HCT116 (cell line): Measurements from ENCODE around the gene GABPB2. TPM values are rescaled to one million over a fixed set of nuclear protein-coding genes. Genes with fewer than 3 reads are reported as not detected.

Experiments
- ATAC-seq: fragments of 200-7000 bp; cut with Tn5 transposase; 2 replicates; pipeline ENCODE4 v1.9.1; 2020; ENCODE audit warnings: mild to moderate bottlenecking, moderate library complexity
- BruUV-seq: library from RNA; stranded (reverse); fragments of 400-500 nt; replicated peaks from 2 replicates; lab custom pipeline; 2021; lab: Mats Ljungman, UMichigan
- CTCF ChIA-PET: fragments of 300-600 bp; sonication (Branson Sonifier 250); formaldehyde crosslinking; loops from one replicate; lab custom pipeline; 2021; ENCODE audit warnings: antibody characterized with exemption; lab: Charles Lee
- POLR2A ChIA-PET: fragments of 300-600, 350-600 bp; sonication (Branson Sonifier 250); formaldehyde crosslinking; loops from one replicate; lab custom pipeline; 2021; ENCODE audit warnings: antibody characterized with exemption; lab: Charles Lee
- RAD21 ChIA-PET, 2 experiments: fragments of 300-600 bp; sonication (Branson Sonifier 250); formaldehyde crosslinking; loops; one replicate each; lab custom pipeline; 2023; ENCODE audit warnings: low total read pairs in 2 of 2; ENCODE audit not compliant: uncharacterized antibody in 2 of 2, unreplicated experiment in 2 of 2, low non-redundant PET in 1 of 2; lab: Charles Lee
- DNase-seq: peaks from one replicate; pipeline ENCODE4 v3.0.0-alpha.2; 2010; ENCODE audit warnings: low read depth, low spot score
- H2AFZ ChIP-seq: fragments of 200-600 bp; shearing (Covaris generic), sonication (generic); 2 replicates; pipeline ENCODE4 v1.6.1; 2017; ENCODE audit warnings: low read depth, mixed run types, mixed read lengths, antibody characterized with exemption, low read length; ENCODE audit not compliant: poor library complexity, severe bottlenecking
- H3K27ac ChIP-seq: 2 replicates; pipeline ENCODE4 v1.5.1; 2012; ENCODE audit warnings: low read depth, low read length
- H3K27me3 ChIP-seq: fragments of 200-600 bp; sonication (generic); 2 replicates; pipeline ENCODE4 v1.6.1; 2016; ENCODE audit warnings: mixed run types, low read length, mixed read lengths; ENCODE audit not compliant: insufficient read depth
- H3K36me3 ChIP-seq, 2 experiments: fragments of 200-500 bp in 1 of 2; fragments of 200-600 bp in 1 of 2; sonication (Bioruptor generic) in 1 of 2; sonication (generic) in 1 of 2; 2 replicates each; pipeline versions ENCODE4 v1.5.1 to v1.6.1; 2014 to 2016; ENCODE audit warnings: low read length in 2 of 2, inconsistent platforms in 1 of 2, mixed read lengths in 1 of 2, mixed run types in 1 of 2; ENCODE audit not compliant: insufficient read depth in 2 of 2, control insufficient read depth in 1 of 2
- H3K4me1 ChIP-seq, 2 experiments: fragments of 200-600 bp in 1 of 2; sonication (generic) in 1 of 2; 2 replicates each; pipeline versions ENCODE4 v1.5.1 to v1.6.1; 2012 to 2017; ENCODE audit warnings: low read length in 2 of 2, inconsistent platforms in 1 of 2, mild to moderate bottlenecking in 1 of 2, mixed read lengths in 1 of 2, mixed run types in 1 of 2, moderate library complexity in 1 of 2; ENCODE audit not compliant: insufficient read depth in 2 of 2, control insufficient read depth in 1 of 2
- H3K4me2 ChIP-seq: fragments of 200-600 bp; sonication (generic); 2 replicates; pipeline ENCODE4 v1.6.1; 2017; ENCODE audit warnings: mixed run types, low read length, mixed read lengths
- H3K4me3 ChIP-seq, 2 experiments: fragments of 200-600 bp in 1 of 2; sonication (generic) in 1 of 2; replicated peaks in 1 of 2; 2 replicates each; pipeline ENCODE4 v1.5.1; 2011 to 2016; ENCODE audit warnings: low read length in 2 of 2, control low read depth in 1 of 2, low read depth in 1 of 2, mild to moderate bottlenecking in 1 of 2, mixed read lengths in 1 of 2, mixed run types in 1 of 2
- H3K79me2 ChIP-seq: fragments of 200-600 bp; sonication (generic); 2 replicates; pipeline ENCODE4 v1.6.1; 2017; ENCODE audit warnings: mild to moderate bottlenecking, mixed run types, low read length, moderate library complexity, mixed read lengths; ENCODE audit not compliant: insufficient read depth
- H3K9ac ChIP-seq: fragments of 200-600 bp; sonication (generic); 2 replicates; pipeline ENCODE4 v1.6.1; 2016; ENCODE audit warnings: low read length, mixed read lengths
- H3K9me2 ChIP-seq: fragments of 200-600 bp; sonication (generic), shearing (Covaris generic); 2 replicates; pipeline ENCODE4 v1.6.1; 2017; ENCODE audit warnings: mixed run types, mild to moderate bottlenecking, moderate library complexity; ENCODE audit not compliant: insufficient read depth
- H3K9me3 ChIP-seq, 2 experiments: fragments of 200-500 bp in 1 of 2; fragments of 200-600 bp in 1 of 2; sonication (Bioruptor generic) in 1 of 2; sonication (generic) in 1 of 2; 2 replicates each; pipeline ENCODE4 v1.6.1; 2014 to 2017; ENCODE audit warnings: low read length in 2 of 2, mixed read lengths in 2 of 2, inconsistent platforms in 1 of 2, low read depth in 1 of 2, mild to moderate bottlenecking in 1 of 2, mixed run types in 1 of 2, moderate library complexity in 1 of 2; ENCODE audit not compliant: control insufficient read depth in 1 of 2, insufficient read depth in 1 of 2
- H4K20me1 ChIP-seq: fragments of 200-600 bp; sonication (generic), shearing (Covaris generic); 2 replicates; pipeline ENCODE4 v1.6.1; 2017; ENCODE audit warnings: mixed run types, mild to moderate bottlenecking, moderate library complexity; ENCODE audit not compliant: insufficient read depth
- CBX3 ChIP-seq: IDR thresholded peaks from 2 replicates; pipeline ENCODE4 v1.6.1; 2012; ENCODE audit warnings: low read depth
- CEBPB ChIP-seq: IDR thresholded peaks from 2 replicates; pipeline ENCODE4 v1.6.1; 2012; ENCODE audit warnings: low read depth
- EGR1 ChIP-seq: IDR thresholded peaks from 2 replicates; pipeline ENCODE4 v1.6.1; 2012; ENCODE audit warnings: low read depth
- ELF1 ChIP-seq: IDR thresholded peaks from 2 replicates; pipeline ENCODE4 v1.6.1; 2012; ENCODE audit warnings: low read depth, borderline replicate concordance
- EZH2 ChIP-seq: fragments of 200-600 bp; sonication (generic); IDR thresholded peaks from 2 replicates; pipeline ENCODE4 v1.6.1; 2017; ENCODE audit warnings: antibody characterized with exemption, mixed run types
- EZH2phosphoT487 ChIP-seq: fragments of 200-600 bp; IDR thresholded peaks from 2 replicates; pipeline ENCODE4 v1.6.1; 2018; ENCODE audit warnings: antibody characterized with exemption, borderline replicate concordance
- JUND ChIP-seq: IDR thresholded peaks from 2 replicates; pipeline ENCODE4 v1.6.1; 2012
- POLR2A ChIP-seq: IDR thresholded peaks from 2 replicates; pipeline ENCODE4 v1.7.0; 2011; ENCODE audit warnings: borderline replicate concordance; ENCODE audit not compliant: insufficient read depth, insufficient read length; ENCODE audit errors: extremely low read depth
- POLR2AphosphoS5 ChIP-seq: IDR thresholded peaks from 2 replicates; pipeline ENCODE4 v1.6.1; 2011; ENCODE audit warnings: mild to moderate bottlenecking, low read depth, low read length, moderate library complexity
- RAD21 ChIP-seq: IDR thresholded peaks from 2 replicates; pipeline ENCODE4 v1.6.1; 2012; ENCODE audit warnings: low read depth, mild to moderate bottlenecking
- SIN3A ChIP-seq: IDR thresholded peaks from 2 replicates; pipeline ENCODE4 v1.6.1; 2012; ENCODE audit warnings: low read depth
- SP1 ChIP-seq: IDR thresholded peaks from 2 replicates; pipeline ENCODE4 v1.6.1; 2012; ENCODE audit warnings: low read depth
- SRF ChIP-seq: IDR thresholded peaks from 2 replicates; pipeline ENCODE4 v1.6.1; 2012; ENCODE audit warnings: low read depth
- TCF7L2 ChIP-seq: IDR thresholded peaks from 2 replicates; pipeline ENCODE4 v1.7.0; 2011; ENCODE audit warnings: borderline replicate concordance, inconsistent platforms; ENCODE audit not compliant: insufficient read depth, insufficient read length; ENCODE audit errors: extremely low read depth
- YY1 ChIP-seq: IDR thresholded peaks from 2 replicates; pipeline ENCODE4 v1.6.1; 2011; ENCODE audit warnings: low read length, low read depth, moderate library complexity, mild to moderate bottlenecking; ENCODE audit not compliant: insufficient replicate concordance; ENCODE audit errors: extremely low read depth
- ZBTB33 ChIP-seq: IDR thresholded peaks from 2 replicates; pipeline ENCODE4 v1.6.1; 2011; ENCODE audit warnings: mild to moderate bottlenecking, low read length, moderate library complexity; ENCODE audit not compliant: insufficient replicate concordance; ENCODE audit errors: extremely low read depth
- ZFX ChIP-seq: fragments of 450-650 bp; IDR thresholded peaks from 2 replicates; pipeline ENCODE4 v1.6.1; 2017
- intact Hi-C: fragments of 100-400 bp; cut with micrococcal nuclease; formaldehyde crosslinking; loops from 2 replicates; pipeline ENCODE4 v1.10.0; 2022
- total RNA-seq: library from RNA; stranded (reverse); gene quantifications from one replicate; pipeline ENCODE4 v1.2.1, GENCODE V29; 2021; ENCODE audit not compliant: unreplicated experiment
- TF ChIP-seq, protein P1 (sequence below): IDR thresholded peaks from 2 replicates; pipeline ENCODE4 v1.6.1; 2012; ENCODE audit warnings: low read depth
- TF ChIP-seq, protein P2 (sequence below), 3 experiments: fragments of 200-600 bp in 1 of 3; sonication (generic) in 1 of 3; IDR thresholded peaks in 2 of 3; conservative IDR thresholded peaks in 1 of 3; 2 replicates each; pipeline ENCODE4 v1.5.1; 2012 to 2017; ENCODE audit warnings: low read depth in 2 of 3, low read length in 2 of 3, antibody characterized with exemption in 1 of 3, borderline replicate concordance in 1 of 3, control low read depth in 1 of 3, mild to moderate bottlenecking in 1 of 3, mixed read lengths in 1 of 3, mixed run types in 1 of 3, moderate library complexity in 1 of 3; ENCODE audit not compliant: insufficient read depth in 1 of 3

The GABPB2 gene
- total RNA-seq, 1 experiment from 2014 or later: 7.7 TPM

GRCh38 chr1:151165738-151166504 lies 95.4 kb downstream of the GABPB2 start, which contains the start of the genes LYSMD1 and SCNM1:
Gene LYSMD1, minus strand, starts transcription at chr1:151165902. Its CDS starts 644 bp downstream, at chr1:151165258.
Gene SCNM1, plus strand, starts transcription at chr1:151166144. Its CDS starts 9 bp downstream, at chr1:151166153.
- peaks cover 24% of the 10 kb centered on the region; the same call in 1 of the 2 replicates for H3K79me2 ChIP-seq
- peak within 1 kb of the TSS; percentile 83 to 88 for H3K4me3 ChIP-seq
- BruUV-seq: TSS peak; percentile 89
- DNase-seq: peak; percentile 97
- no peaks in the 10 kb centered on the region for H3K9me3 ChIP-seq
- H3K9ac ChIP-seq: peak within 1 kb of the TSS; percentile 84
- H3K9me2 ChIP-seq: no peaks in the 10 kb centered on the region
- peaks cover 11 to 19% of the 10 kb centered on the region in 2 experiments for H3K4me1 ChIP-seq
- intact Hi-C loops: no loop called here
- ChIA-PET POLR2A (interaction anchor here (0.7 to 1.0 kb wide), 2 partner anchors 18 to 24 kb away, joined by 3 read pairs; partner anchors contain the start of gene VPS72), CTCF (interaction anchor here (1.4 kb wide), 1 partner anchor 66 kb away, joined by 5 read pairs; no protein-coding TSS in a partner anchor), RAD21 (no interaction called here)
- H3K27me3 ChIP-seq: no peaks in the 10 kb centered on the region
- H3K27ac ChIP-seq: peak within 1 kb of the TSS; percentile 57
- H2AFZ ChIP-seq: peak within 1 kb of the TSS; percentile 43
- peak; percentile 95 for ATAC-seq
- H4K20me1 ChIP-seq: no peaks in the 10 kb centered on the region
- H3K4me2 ChIP-seq: peak within 1 kb of the TSS; percentile 85
- peaks cover 2 to 12% of the 10 kb centered on the region in 2 experiments; a peak in 2 of 4 replicates for H3K36me3 ChIP-seq
- TF ChIP-seq ZFX: peak; percentile 95
- no peak for TF ChIP-seq JUND
- peak; percentile 69 for TF ChIP-seq POLR2A
- TF ChIP-seq SIN3A: peak; percentile 92
- peak; percentile 89 for TF ChIP-seq ZBTB33
- peak; percentile 63 for TF ChIP-seq SRF
- TF ChIP-seq EZH2phosphoT487: no peak
- TF ChIP-seq SP1: peak; percentile 94
- peak; percentile 100 for TF ChIP-seq ELF1
- TF ChIP-seq, protein P1, sequence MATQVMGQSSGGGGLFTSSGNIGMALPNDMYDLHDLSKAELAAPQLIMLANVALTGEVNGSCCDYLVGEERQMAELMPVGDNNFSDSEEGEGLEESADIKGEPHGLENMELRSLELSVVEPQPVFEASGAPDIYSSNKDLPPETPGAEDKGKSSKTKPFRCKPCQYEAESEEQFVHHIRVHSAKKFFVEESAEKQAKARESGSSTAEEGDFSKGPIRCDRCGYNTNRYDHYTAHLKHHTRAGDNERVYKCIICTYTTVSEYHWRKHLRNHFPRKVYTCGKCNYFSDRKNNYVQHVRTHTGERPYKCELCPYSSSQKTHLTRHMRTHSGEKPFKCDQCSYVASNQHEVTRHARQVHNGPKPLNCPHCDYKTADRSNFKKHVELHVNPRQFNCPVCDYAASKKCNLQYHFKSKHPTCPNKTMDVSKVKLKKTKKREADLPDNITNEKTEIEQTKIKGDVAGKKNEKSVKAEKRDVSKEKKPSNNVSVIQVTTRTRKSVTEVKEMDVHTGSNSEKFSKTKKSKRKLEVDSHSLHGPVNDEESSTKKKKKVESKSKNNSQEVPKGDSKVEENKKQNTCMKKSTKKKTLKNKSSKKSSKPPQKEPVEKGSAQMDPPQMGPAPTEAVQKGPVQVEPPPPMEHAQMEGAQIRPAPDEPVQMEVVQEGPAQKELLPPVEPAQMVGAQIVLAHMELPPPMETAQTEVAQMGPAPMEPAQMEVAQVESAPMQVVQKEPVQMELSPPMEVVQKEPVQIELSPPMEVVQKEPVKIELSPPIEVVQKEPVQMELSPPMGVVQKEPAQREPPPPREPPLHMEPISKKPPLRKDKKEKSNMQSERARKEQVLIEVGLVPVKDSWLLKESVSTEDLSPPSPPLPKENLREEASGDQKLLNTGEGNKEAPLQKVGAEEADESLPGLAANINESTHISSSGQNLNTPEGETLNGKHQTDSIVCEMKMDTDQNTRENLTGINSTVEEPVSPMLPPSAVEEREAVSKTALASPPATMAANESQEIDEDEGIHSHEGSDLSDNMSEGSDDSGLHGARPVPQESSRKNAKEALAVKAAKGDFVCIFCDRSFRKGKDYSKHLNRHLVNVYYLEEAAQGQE: no peak
- no peak for TF ChIP-seq RAD21
- peak; percentile 87 for TF ChIP-seq YY1
- peak; percentile 90 for TF ChIP-seq TCF7L2
- TF ChIP-seq, protein P2, sequence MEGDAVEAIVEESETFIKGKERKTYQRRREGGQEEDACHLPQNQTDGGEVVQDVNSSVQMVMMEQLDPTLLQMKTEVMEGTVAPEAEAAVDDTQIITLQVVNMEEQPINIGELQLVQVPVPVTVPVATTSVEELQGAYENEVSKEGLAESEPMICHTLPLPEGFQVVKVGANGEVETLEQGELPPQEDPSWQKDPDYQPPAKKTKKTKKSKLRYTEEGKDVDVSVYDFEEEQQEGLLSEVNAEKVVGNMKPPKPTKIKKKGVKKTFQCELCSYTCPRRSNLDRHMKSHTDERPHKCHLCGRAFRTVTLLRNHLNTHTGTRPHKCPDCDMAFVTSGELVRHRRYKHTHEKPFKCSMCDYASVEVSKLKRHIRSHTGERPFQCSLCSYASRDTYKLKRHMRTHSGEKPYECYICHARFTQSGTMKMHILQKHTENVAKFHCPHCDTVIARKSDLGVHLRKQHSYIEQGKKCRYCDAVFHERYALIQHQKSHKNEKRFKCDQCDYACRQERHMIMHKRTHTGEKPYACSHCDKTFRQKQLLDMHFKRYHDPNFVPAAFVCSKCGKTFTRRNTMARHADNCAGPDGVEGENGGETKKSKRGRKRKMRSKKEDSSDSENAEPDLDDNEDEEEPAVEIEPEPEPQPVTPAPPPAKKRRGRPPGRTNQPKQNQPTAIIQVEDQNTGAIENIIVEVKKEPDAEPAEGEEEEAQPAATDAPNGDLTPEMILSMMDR (IDR thresholded peaks at IDR 0.05 in 2 of 3, conservative IDR thresholded peaks at IDR 0.05 in 1 of 3; ENCODE audit: borderline replicate concordance in 1 of 3, insufficient read depth in 1 of 3, low read depth in 2 of 3, low read length in 2 of 3): no peak
- TF ChIP-seq EGR1: peak; percentile 35; the same call in 1 of the 2 replicates
- TF ChIP-seq CBX3: peak; percentile 96
- peak; percentile 84 for TF ChIP-seq POLR2AphosphoS5
- no peak for TF ChIP-seq EZH2
- TF ChIP-seq CEBPB: peak; percentile 24; the same call in 1 of the 2 replicates
